HFFc6 (cell line): Measurements from ENCODE around the gene STT3B. TPM values are rescaled to one million over a fixed set of nuclear protein-coding genes. Genes with fewer than 3 reads are reported as not detected.
A peak's percentile ranks its signal among the peaks of the same experiment; 100 is the strongest.

Source experiments
- DNase-seq: peaks from one replicate; pipeline ENCODE4 v3.0.0-alpha.2; 2018
- H3K27ac Mint-ChIP-seq: 2 replicates; pipeline ENCODE4 v1.8.0; 2020; ENCODE audit warnings: mild to moderate bottlenecking, mixed read lengths
- H3K27me3 Mint-ChIP-seq: 2 replicates; pipeline ENCODE4 v1.8.0; 2021; ENCODE audit warnings: mild to moderate bottlenecking, moderate library complexity, mixed read lengths; ENCODE audit not compliant: insufficient read depth
- H3K36me3 Mint-ChIP-seq: 2 replicates; pipeline ENCODE4 v1.8.0; 2021; ENCODE audit warnings: low read depth, mixed read lengths
- H3K4me1 Mint-ChIP-seq: 2 replicates; pipeline ENCODE4 v1.8.0; 2020; ENCODE audit warnings: low read depth, mixed read lengths
- H3K4me3 Mint-ChIP-seq: 2 replicates; pipeline ENCODE4 v1.8.0; 2020; ENCODE audit warnings: mild to moderate bottlenecking, moderate library complexity, mixed read lengths
- H3K9me3 Mint-ChIP-seq: 2 replicates; pipeline ENCODE4 v1.8.0; 2020; ENCODE audit warnings: mild to moderate bottlenecking, mixed read lengths
- CTCF ChIP-seq: fragments of 200-600 bp; sonication (generic); IDR thresholded peaks from 2 replicates; pipeline ENCODE4 v1.5.0; 2021; ENCODE audit warnings: antibody characterized with exemption, mild to moderate bottlenecking
- total RNA-seq, 6 experiments: library from RNA; stranded (reverse); fragmentation: NEBNext Ultra II Directional; extraction: Animal tissue kit (Norgen Biotek cat#: 25700); gene quantifications; 2 replicates in 1 of 6; 3 replicates in 5 of 6; pipeline ENCODE4 v1.2.3, GENCODE V29; 2021

Gene STT3B
- total RNA-seq, 6 experiments from 2014 or later, result 124 to 153 (median 135) TPM

- Mint-ChIP-seq H3K4me3 (peak overlapping the region; percentile 99), H3K36me3 (no peaks in the 10 kb centered on the region), H3K4me1 (peaks cover 46% of the 10 kb centered on the region), H3K27me3 (0 out of 2 replicates have a peak, but pooled peaks cover 2% of the 10 kb centered on the region), H3K27ac (peak overlapping the region; percentile 80; the same call in 1 of the 2 replicates), H3K9me3 (no peaks in the 10 kb centered on the region)
- peak; percentile 2 for DNase-seq
- TF ChIP-seq CTCF, result no peak
Measured at GRCh38 chr3:31534065-31534425, 1.3 kb downstream of the STT3B start.

DNA sequence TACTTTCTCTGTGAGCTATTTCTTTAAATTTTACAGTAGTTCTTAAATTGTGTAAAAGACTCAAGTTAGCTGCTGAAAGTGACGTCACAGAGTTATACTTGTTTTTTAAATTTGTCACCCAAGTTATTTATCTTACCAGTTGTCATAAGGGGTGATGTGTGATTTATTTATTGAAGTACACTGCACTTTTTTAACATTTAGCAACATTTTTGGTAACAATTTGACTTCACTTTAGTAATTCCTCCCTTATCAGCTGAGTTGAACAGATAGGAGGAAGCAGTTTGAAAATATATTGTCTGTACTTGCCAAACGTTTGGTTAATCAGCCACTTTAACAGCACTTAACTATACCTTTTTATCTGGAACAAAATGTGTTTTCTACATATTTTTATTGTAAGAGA lies 3.8 kb downstream of the STT3B start:
- peaks cover 54% of the 10 kb centered on the region for H3K4me1 Mint-ChIP-seq
- peaks cover 4% of the 10 kb centered on the region; the same call in 1 of the 2 replicates for H3K36me3 Mint-ChIP-seq
- H3K9me3 Mint-ChIP-seq, result no peaks in the 10 kb centered on the region
- 0 out of 2 replicates have a peak, but pooled peaks cover 2% of the 10 kb centered on the region for H3K27me3 Mint-ChIP-seq
- TF ChIP-seq CTCF, result no peak
- H3K4me3 Mint-ChIP-seq, result peak overlapping the region; percentile 56
- no peak for DNase-seq
- H3K27ac Mint-ChIP-seq, result no peak overlapping the region

GRCh38 chr3:31538801-31539200 lies 6.1 kb downstream of the STT3B start:
- Mint-ChIP-seq H3K4me3 (no peak overlapping the region), H3K36me3 (peaks cover 4% of the 10 kb centered on the region; the same call in 1 of the 2 replicates), H3K27me3 (no peaks in the 10 kb centered on the region), H3K9me3 (no peaks in the 10 kb centered on the region), H3K27ac (no peak overlapping the region), H3K4me1 (peaks cover 59% of the 10 kb centered on the region)
- TF ChIP-seq CTCF, result no peak
- no peak for DNase-seq

GRCh38 chr3:31539275-31539674 lies 6.5 kb downstream of the STT3B start:
- peak overlapping the region; percentile 17; the same call in 1 of the 2 replicates for H3K27ac Mint-ChIP-seq
- TF ChIP-seq CTCF, result no peak
- no peak overlapping the region for H3K4me3 Mint-ChIP-seq
- no peak for DNase-seq
- H3K4me1 Mint-ChIP-seq, result peaks cover 61% of the 10 kb centered on the region
- H3K9me3 Mint-ChIP-seq, result no peaks in the 10 kb centered on the region
- H3K36me3 Mint-ChIP-seq, result peaks cover 4% of the 10 kb centered on the region; the same call in 1 of the 2 replicates
- no peaks in the 10 kb centered on the region for H3K27me3 Mint-ChIP-seq

- no peak overlapping the region for H3K27ac Mint-ChIP-seq
- H3K4me1 Mint-ChIP-seq, result peaks cover 63% of the 10 kb centered on the region
- H3K27me3 Mint-ChIP-seq, result no peaks in the 10 kb centered on the region
- no peak for TF ChIP-seq CTCF
- H3K36me3 Mint-ChIP-seq, result peaks cover 4% of the 10 kb centered on the region; the same call in 1 of the 2 replicates
- H3K9me3 Mint-ChIP-seq, result no peaks in the 10 kb centered on the region
- DNase-seq, result no peak
- H3K4me3 Mint-ChIP-seq, result no peak overlapping the region
Measured at GRCh38 chr3:31541089-31541488, 8.4 kb downstream of the STT3B start.

DNA sequence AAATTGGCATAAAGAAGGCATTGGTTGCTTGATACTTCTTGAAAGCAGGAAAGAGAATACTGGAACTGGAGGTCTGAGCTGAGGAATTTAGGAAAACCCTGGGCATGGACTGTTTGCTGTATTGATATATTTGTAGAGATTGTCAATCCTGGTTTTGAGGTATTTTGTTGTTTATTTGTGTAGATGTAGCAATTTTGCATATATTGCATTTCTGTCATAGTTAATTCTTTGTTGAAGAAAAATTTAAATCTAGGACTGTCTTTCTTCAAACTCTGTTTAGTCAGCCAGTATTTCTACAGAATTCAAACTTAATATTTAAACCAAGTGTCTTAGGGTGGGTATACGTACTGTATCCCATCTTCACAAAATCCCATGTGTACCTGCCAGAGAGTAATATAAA lies 9.5 kb downstream of the STT3B start:
- Mint-ChIP-seq H3K36me3 (peaks cover 4% of the 10 kb centered on the region; the same call in 1 of the 2 replicates), H3K27ac (no peak overlapping the region), H3K4me1 (peaks cover 64% of the 10 kb centered on the region), H3K4me3 (no peak overlapping the region), H3K27me3 (no peaks in the 10 kb centered on the region), H3K9me3 (no peaks in the 10 kb centered on the region)
- no peak for TF ChIP-seq CTCF
- no peak for DNase-seq
